HepG2 (cell line): ENCODE data around the gene CFAP91. TPM values are rescaled to one million over a fixed set of nuclear protein-coding genes. Genes with fewer than 3 reads are reported as not detected.

Source experiments
- ATAC-seq: fragments of 200-7000 bp; cut with Tn5 transposase; 3 replicates; pipeline ENCODE4 v1.9.1; 2020; ENCODE audit warnings: mild to moderate bottlenecking, moderate library complexity
- BruUV-seq: library from RNA; stranded (reverse); fragments of 400-500 nt; replicated peaks from 2 replicates; lab custom pipeline; 2021; lab: Mats Ljungman, UMichigan
- CTCF ChIA-PET: fragments of 300-600 bp; formaldehyde crosslinking; extraction: SDS; loops from one replicate; lab custom pipeline; 2021; ENCODE audit warnings: low total read pairs, inconsistent platforms, low intra/inter-chr PET ratio; lab: Yijun Ruan, JAX
- POLR2A ChIA-PET: fragments of 350-600 bp; sonication (Branson Sonifier 250); formaldehyde crosslinking; loops from one replicate; lab custom pipeline; 2020; ENCODE audit warnings: antibody characterized with exemption, inconsistent platforms; lab: Yijun Ruan, JAX
- DNase-seq: peaks from one replicate; pipeline ENCODE4 v3.0.0-alpha.2; 2015; ENCODE audit warnings: low spot score
- FAIRE-seq: peaks from 3 replicates; lab custom pipeline; 2011; peaks lifted over from hg19 to GRCh38; lab: Jason Lieb, UNC
- H2AFZ ChIP-seq: one replicate; pipeline ENCODE4 v1.6.1; 2011; ENCODE audit warnings: low read length, inconsistent platforms
- H3K27ac ChIP-seq: fragments of 300-600 bp; 3 replicates; pipeline ENCODE4 v1.8.0; 2011; ENCODE audit warnings: mixed run types, mild to moderate bottlenecking, mixed read lengths, low read length, inconsistent platforms; ENCODE audit not compliant: insufficient read depth; ENCODE audit errors: extremely low read length
- H3K27me3 ChIP-seq, 2 experiments: fragments of 200-600 bp in 1 of 2; 2 replicates in 1 of 2; 3 replicates in 1 of 2; pipeline versions ENCODE4 v1.6.0 to v1.8.0; 2011; ENCODE audit warnings: low read length in 2 of 2, mild to moderate bottlenecking in 2 of 2, moderate library complexity in 2 of 2, inconsistent platforms in 1 of 2; ENCODE audit not compliant: insufficient read depth in 2 of 2, control insufficient read depth in 1 of 2
- H3K36me3 ChIP-seq, 2 experiments: fragments of 200-600 bp in 1 of 2; replicated peaks in 1 of 2; 2 replicates in 1 of 2; 3 replicates in 1 of 2; pipeline versions ENCODE4 v1.5.1 to v1.8.0; 2011; ENCODE audit warnings: low read length in 2 of 2, inconsistent platforms in 1 of 2; ENCODE audit not compliant: insufficient read depth in 2 of 2, control insufficient read depth in 1 of 2
- H3K4me1 ChIP-seq: 2 replicates; pipeline ENCODE4 v1.5.1; 2012; ENCODE audit warnings: low read length, inconsistent platforms; ENCODE audit not compliant: insufficient read depth
- H3K4me2 ChIP-seq: 2 replicates; pipeline ENCODE4 v1.6.0; 2011; ENCODE audit warnings: low read depth, low read length, inconsistent platforms
- H3K4me3 ChIP-seq, 3 experiments: fragments of 200-600 bp in 1 of 3; sonication (generic), shearing (Covaris generic) in 1 of 3; replicated peaks in 1 of 3; 2 replicates each; pipeline ENCODE4 v1.5.1; 2011 to 2016; ENCODE audit warnings: low read length in 3 of 3, inconsistent platforms in 2 of 3, low read depth in 2 of 3, mild to moderate bottlenecking in 2 of 3, control low read depth in 1 of 3, mixed read lengths in 1 of 3; ENCODE audit not compliant: insufficient read depth in 1 of 3
- H3K79me2 ChIP-seq: one replicate; pipeline ENCODE4 v1.6.1; 2011; ENCODE audit warnings: low read length, inconsistent platforms; ENCODE audit not compliant: insufficient read depth
- H3K9ac ChIP-seq: 2 replicates; pipeline ENCODE4 v1.6.0; 2011; ENCODE audit warnings: mild to moderate bottlenecking, low read depth, low read length, inconsistent platforms; ENCODE audit not compliant: insufficient read depth
- H3K9me3 ChIP-seq: 2 replicates; pipeline ENCODE4 v1.5.1; 2012; ENCODE audit warnings: mild to moderate bottlenecking, low read length
- H4K20me1 ChIP-seq: 2 replicates; pipeline ENCODE4 v1.6.0; 2011; ENCODE audit warnings: inconsistent platforms, mild to moderate bottlenecking, low read length, moderate library complexity; ENCODE audit not compliant: insufficient read depth
- BCL6 ChIP-seq: IDR thresholded peaks from 2 replicates; pipeline ENCODE4 v1.6.1; 2016; ENCODE audit warnings: missing genetic modification reagents, missing compliant biosample characterization
- EEA1 ChIP-seq: sonication (generic); formaldehyde crosslinking; IDR thresholded peaks from 2 replicates; pipeline ENCODE4 v1.5.1; 2020; ENCODE audit warnings: mild to moderate bottlenecking, missing genetic modification reagents, borderline replicate concordance
- HNRNPK ChIP-seq: fragments of 200-400 bp; formaldehyde crosslinking; IDR thresholded peaks from 2 replicates; pipeline ENCODE4 v1.6.1; 2018; ENCODE audit warnings: low read length, low read depth, moderate library complexity, mild to moderate bottlenecking; ENCODE audit not compliant: poor library complexity, severe bottlenecking
- HNRNPLL ChIP-seq: fragments of 200-400 bp; formaldehyde crosslinking; IDR thresholded peaks from 2 replicates; pipeline ENCODE4 v1.6.1; 2017; ENCODE audit warnings: mild to moderate bottlenecking, low read depth, low read length; ENCODE audit not compliant: poor library complexity, severe bottlenecking
- SIN3A ChIP-seq: IDR thresholded peaks from 2 replicates; pipeline ENCODE4 v1.6.1; 2011; ENCODE audit warnings: low read depth, mild to moderate bottlenecking, control low read depth, low read length, borderline replicate concordance
- ZFP41 ChIP-seq: sonication (generic); formaldehyde crosslinking; IDR thresholded peaks from 2 replicates; pipeline ENCODE4 v1.4.0; 2020; ENCODE audit warnings: mild to moderate bottlenecking, missing genetic modification reagents, borderline replicate concordance
- WGBS: methylation state at CpG from one replicate; pipeline ENCODE4 v1.1.6; 2017; ENCODE audit warnings: low lambda C conversion rate; 5-methylcytosine and 5-hydroxymethylcytosine counted together
- in situ Hi-C: cut with HindIII; loops from 2 replicates; pipeline ENCODE4 v1.10.0; 2017; ENCODE audit warnings: low pct_unique_long_range_greater_than_20kb; ENCODE audit not compliant: extremely low pct_ligation_motif_present
- intact Hi-C: fragments of 100-400 bp; cut with micrococcal nuclease; formaldehyde crosslinking; loops from one replicate; pipeline ENCODE4 v1.10.0; 2022; ENCODE audit not compliant: unreplicated experiment
- polyA plus RNA-seq, 8 experiments: library from polyadenylated mRNA; depleted of rRNA in 3 of 8; stranded (reverse) in 7 of 8; unstranded in 1 of 8; fragments of >200 nt; fragmentation: Illumina TruSeq in 4 of 8; extraction: Trizol in 4 of 8; gene quantifications; 2 replicates each; pipeline versions ENCODE4 v1.2.1 to v1.2.3, GENCODE V29; 2011 to 2016; ENCODE audit warnings: low read depth in 4 of 8, missing spikeins in 1 of 8, mixed read lengths in 1 of 8; ENCODE audit not compliant: insufficient read depth in 1 of 8
- total RNA-seq, 5 experiments: library from RNA; depleted of rRNA; stranded (reverse); fragments of >200 nt; fragmentation: Illumina TruSeq; extraction: Trizol; gene quantifications; 2 replicates each; pipeline ENCODE4 v1.2.3, GENCODE V29; 2016; ENCODE audit warnings: low read depth in 1 of 5
- TF ChIP-seq, protein P1 (sequence below): sonication (generic); formaldehyde crosslinking; IDR thresholded peaks from 2 replicates; pipeline ENCODE4 v1.4.0; 2020; ENCODE audit warnings: mild to moderate bottlenecking, missing genetic modification reagents
- TF ChIP-seq, protein P2 (sequence below): sonication (generic); formaldehyde crosslinking; IDR thresholded peaks from 2 replicates; pipeline ENCODE4 v1.5.0; 2020; ENCODE audit warnings: mild to moderate bottlenecking, missing genetic modification reagents

The CFAP91 gene
- total and polyA plus RNA-seq, 2 of the 13 experiments (the other 11 are each of a cell fraction or from before 2014, with no cell fraction given) = not detected

- H3K4me2 ChIP-seq = no peak overlapping the region
- CTCF ChIA-PET = no interaction called here
- no peaks in the 10 kb centered on the region for H3K9me3 ChIP-seq
- no peaks in the 10 kb centered on the region; a peak in 1 of 5 replicates for H3K27me3 ChIP-seq
- peak; percentile 17 for DNase-seq
- H4K20me1 ChIP-seq = no peaks in the 10 kb centered on the region
- H2AFZ ChIP-seq = no peak overlapping the region
- TF ChIP-seq HNRNPK = no peak
- peak; percentile 93 for TF ChIP-seq BCL6
- TF ChIP-seq, all 625 proteins: peak for 1
- Histone ChIP-seq H3K4me3 (no peak overlapping the region), H3K4me1 (peaks cover 11% of the 10 kb centered on the region), H3K36me3 (no peaks in the 10 kb centered on the region), H3K9ac (no peak overlapping the region), H3K79me2 (no peaks in the 10 kb centered on the region), H3K27ac (no peak overlapping the region)
- no peak for FAIRE-seq
- WGBS = 14% methylated on average over 8 of the region's 8 CpGs
- in situ Hi-C loops = no loop called here
- BruUV-seq = no TSS peak
- intact Hi-C loops = no loop called here
- POLR2A ChIA-PET = no interaction called here
- peak; percentile 73 for ATAC-seq
Observed at GRCh38 chr3:119703820-119704531, 1.2 kb downstream of the CFAP91 start.

GRCh38 chr3:119715105-119715504 is 12.3 kb downstream of the CFAP91 start:
- ATAC-seq (no peak), DNase-seq (no peak), FAIRE-seq (no peak)
- Histone ChIP-seq H3K79me2 (no peaks in the 10 kb centered on the region), H3K4me1 (peaks cover 23% of the 10 kb centered on the region), H3K9ac (no peak overlapping the region), H4K20me1 (no peaks in the 10 kb centered on the region), H2AFZ (no peak overlapping the region), H3K4me2 (no peak overlapping the region), H3K36me3 (no peaks in the 10 kb centered on the region), H3K9me3 (no peaks in the 10 kb centered on the region), H3K4me3 (no peak overlapping the region), H3K27ac (no peak overlapping the region), H3K27me3 (no peaks in the 10 kb centered on the region; a peak in 1 of 5 replicates)
- no TSS peak for BruUV-seq
- ChIA-PET CTCF (no interaction called here), POLR2A (no interaction called here)
- in situ Hi-C loops (no loop called here), intact Hi-C loops (loop anchor here (5.0 kb wide), 1 partner anchor 107 kb away; no protein-coding TSS in a partner anchor)
- TF ChIP-seq EEA1 (CRISPR knock-in tag) (no peak), SIN3A (no peak), ZFP41 (CRISPR knock-in tag) (no peak), HNRNPLL (no peak)
- TF ChIP-seq, protein P1, sequence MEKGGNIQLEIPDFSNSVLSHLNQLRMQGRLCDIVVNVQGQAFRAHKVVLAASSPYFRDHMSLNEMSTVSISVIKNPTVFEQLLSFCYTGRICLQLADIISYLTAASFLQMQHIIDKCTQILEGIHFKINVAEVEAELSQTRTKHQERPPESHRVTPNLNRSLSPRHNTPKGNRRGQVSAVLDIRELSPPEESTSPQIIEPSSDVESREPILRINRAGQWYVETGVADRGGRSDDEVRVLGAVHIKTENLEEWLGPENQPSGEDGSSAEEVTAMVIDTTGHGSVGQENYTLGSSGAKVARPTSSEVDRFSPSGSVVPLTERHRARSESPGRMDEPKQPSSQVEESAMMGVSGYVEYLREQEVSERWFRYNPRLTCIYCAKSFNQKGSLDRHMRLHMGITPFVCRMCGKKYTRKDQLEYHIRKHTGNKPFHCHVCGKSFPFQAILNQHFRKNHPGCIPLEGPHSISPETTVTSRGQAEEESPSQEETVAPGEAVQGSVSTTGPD (CRISPR knock-in tag) = no peak
- TF ChIP-seq, protein P2, sequence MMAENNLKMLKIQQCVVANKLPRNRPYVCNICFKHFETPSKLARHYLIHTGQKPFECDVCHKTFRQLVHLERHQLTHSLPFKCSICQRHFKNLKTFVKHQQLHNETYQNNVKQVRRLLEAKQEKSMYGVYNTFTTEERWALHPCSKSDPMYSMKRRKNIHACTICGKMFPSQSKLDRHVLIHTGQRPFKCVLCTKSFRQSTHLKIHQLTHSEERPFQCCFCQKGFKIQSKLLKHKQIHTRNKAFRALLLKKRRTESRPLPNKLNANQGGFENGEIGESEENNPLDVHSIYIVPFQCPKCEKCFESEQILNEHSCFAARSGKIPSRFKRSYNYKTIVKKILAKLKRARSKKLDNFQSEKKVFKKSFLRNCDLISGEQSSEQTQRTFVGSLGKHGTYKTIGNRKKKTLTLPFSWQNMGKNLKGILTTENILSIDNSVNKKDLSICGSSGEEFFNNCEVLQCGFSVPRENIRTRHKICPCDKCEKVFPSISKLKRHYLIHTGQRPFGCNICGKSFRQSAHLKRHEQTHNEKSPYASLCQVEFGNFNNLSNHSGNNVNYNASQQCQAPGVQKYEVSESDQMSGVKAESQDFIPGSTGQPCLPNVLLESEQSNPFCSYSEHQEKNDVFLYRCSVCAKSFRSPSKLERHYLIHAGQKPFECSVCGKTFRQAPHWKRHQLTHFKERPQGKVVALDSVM (CRISPR knock-in tag) = no peak
- WGBS = 90% methylated on average over 2 of the region's 2 CpGs
